ENCODE data around the gene SH3TC1.

DNA sequence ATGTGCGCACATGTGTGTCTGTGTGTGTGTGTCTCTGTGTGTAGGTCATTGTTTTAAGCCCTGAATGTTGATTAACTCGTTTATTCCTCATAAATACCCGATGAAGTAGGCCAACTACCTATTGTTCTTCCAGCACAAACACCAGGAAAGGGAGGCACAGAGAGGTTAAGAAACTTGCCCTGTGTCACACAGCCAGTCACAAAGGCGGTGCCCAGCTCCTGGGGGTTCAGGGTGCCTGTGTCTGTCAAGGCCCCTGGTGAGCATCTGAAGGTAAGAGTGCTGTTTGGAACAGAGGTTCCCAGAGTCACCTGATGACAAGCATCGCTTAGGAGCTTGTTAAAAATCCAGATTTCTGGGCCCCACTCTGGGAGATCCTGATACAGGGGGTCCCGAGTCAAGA lies 18.0 kb upstream of the SH3TC1 start:
- TF ChIP-seq, protein P1, sequence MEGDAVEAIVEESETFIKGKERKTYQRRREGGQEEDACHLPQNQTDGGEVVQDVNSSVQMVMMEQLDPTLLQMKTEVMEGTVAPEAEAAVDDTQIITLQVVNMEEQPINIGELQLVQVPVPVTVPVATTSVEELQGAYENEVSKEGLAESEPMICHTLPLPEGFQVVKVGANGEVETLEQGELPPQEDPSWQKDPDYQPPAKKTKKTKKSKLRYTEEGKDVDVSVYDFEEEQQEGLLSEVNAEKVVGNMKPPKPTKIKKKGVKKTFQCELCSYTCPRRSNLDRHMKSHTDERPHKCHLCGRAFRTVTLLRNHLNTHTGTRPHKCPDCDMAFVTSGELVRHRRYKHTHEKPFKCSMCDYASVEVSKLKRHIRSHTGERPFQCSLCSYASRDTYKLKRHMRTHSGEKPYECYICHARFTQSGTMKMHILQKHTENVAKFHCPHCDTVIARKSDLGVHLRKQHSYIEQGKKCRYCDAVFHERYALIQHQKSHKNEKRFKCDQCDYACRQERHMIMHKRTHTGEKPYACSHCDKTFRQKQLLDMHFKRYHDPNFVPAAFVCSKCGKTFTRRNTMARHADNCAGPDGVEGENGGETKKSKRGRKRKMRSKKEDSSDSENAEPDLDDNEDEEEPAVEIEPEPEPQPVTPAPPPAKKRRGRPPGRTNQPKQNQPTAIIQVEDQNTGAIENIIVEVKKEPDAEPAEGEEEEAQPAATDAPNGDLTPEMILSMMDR (IDR thresholded peaks at IDR 0.05; ENCODE audit: low read length): no peak
- TF ChIP-seq EZH2 (IDR thresholded peaks at IDR 0.05; ENCODE audit: borderline replicate concordance, low read length): no peak
